Measurements from ENCODE around the gene IL17F. TPM values are rescaled to one million over a fixed set of nuclear protein-coding genes. Genes with fewer than 3 reads are reported as not detected.

Gene IL17F
- total RNA-seq, 4 donors from 2014 or later = not detected

- intact Hi-C loops (cut with DNase I; ENCODE audit: low total_unique reads) = no loop called here
- TF ChIP-seq CTCF (IDR thresholded peaks at IDR 0.05) (no peak), POLR2A (IDR thresholded peaks at IDR 0.05) (no peak)
- DNase-seq (ENCODE audit: low spot score in 2 of 2) = no peak
- 84 to 87% methylated on average over 9 of the region's 9 CpGs for WGBS, 2 donors
- no peak overlapping the region for H3K4me3 ChIP-seq (ENCODE audit: low read depth, poor library complexity, severe bottlenecking)
Observed at GRCh38 chr6:52271852-52272460, 27.7 kb upstream of the IL17F start.

GRCh38 chr6:52263709-52264540 is 19.6 kb upstream of the IL17F start:
- peak in 1 of 2 donors; percentile 44 for DNase-seq (ENCODE audit: low spot score in 2 of 2)
- 47 to 48% methylated on average over 11 of the region's 11 CpGs for WGBS, 2 donors
- H3K4me3 ChIP-seq (ENCODE audit: low read depth, poor library complexity, severe bottlenecking) = no peak overlapping the region
- intact Hi-C loops (cut with DNase I; ENCODE audit: low total_unique reads) = no loop called here
- TF ChIP-seq POLR2A (IDR thresholded peaks at IDR 0.05) = no peak
- TF ChIP-seq CTCF (IDR thresholded peaks at IDR 0.05) = peak in 1 of 3 donors; percentile 56

- 88 to 92% methylated on average over 9 of the region's 9 CpGs for WGBS, 2 donors
- no peak for TF ChIP-seq CTCF (IDR thresholded peaks at IDR 0.05)
- no peak for TF ChIP-seq POLR2A (IDR thresholded peaks at IDR 0.05)
- intact Hi-C loops (cut with DNase I; ENCODE audit: low total_unique reads) = no loop called here
- no peak overlapping the region for H3K4me3 ChIP-seq (ENCODE audit: low read depth, poor library complexity, severe bottlenecking)
- no peak for DNase-seq (ENCODE audit: low spot score in 2 of 2)
Observed at GRCh38 chr6:52262620-52263344, 18.5 kb upstream of the IL17F start.

- 47 to 63% methylated on average over 6 of the region's 6 CpGs for WGBS, 2 donors
- intact Hi-C loops (cut with DNase I; ENCODE audit: low total_unique reads) = no loop called here
- TF ChIP-seq POLR2A (IDR thresholded peaks at IDR 0.05) = no peak
- no peak for TF ChIP-seq CTCF (IDR thresholded peaks at IDR 0.05)
- no peak for DNase-seq (ENCODE audit: low spot score in 2 of 2)
- no peak overlapping the region for H3K4me3 ChIP-seq (ENCODE audit: low read depth, poor library complexity, severe bottlenecking)
Observed at GRCh38 chr6:52261229-52261628, 16.9 kb upstream of the IL17F start.

GRCh38 chr6:52260634-52261033 is 16.3 kb upstream of the IL17F start:
- 77 to 98% methylated on average over 3 of the region's 3 CpGs for WGBS, 2 donors
- H3K4me3 ChIP-seq (ENCODE audit: low read depth, poor library complexity, severe bottlenecking) = no peak overlapping the region
- no peak for DNase-seq (ENCODE audit: low spot score in 2 of 2)
- TF ChIP-seq POLR2A (IDR thresholded peaks at IDR 0.05) (no peak), CTCF (IDR thresholded peaks at IDR 0.05) (no peak)
- intact Hi-C loops (cut with DNase I; ENCODE audit: low total_unique reads) = no loop called here
